Raji (cell line): ENCODE measurements around the gene FOXD4L4.
"Not testable (repeated sequence)": the region's sequence is repeated elsewhere in the genome, so short reads cannot be mapped to it uniquely, and the experiment has no call there.

ENCODE experiments used
- POLR2A ChIP-seq: IDR thresholded peaks from 2 replicates; pipeline ENCODE4 v1.6.1; 2011; ENCODE audit warnings: low read depth, low read length, control low read depth; ENCODE audit not compliant: insufficient read depth

The FOXD4L4 gene

DNA sequence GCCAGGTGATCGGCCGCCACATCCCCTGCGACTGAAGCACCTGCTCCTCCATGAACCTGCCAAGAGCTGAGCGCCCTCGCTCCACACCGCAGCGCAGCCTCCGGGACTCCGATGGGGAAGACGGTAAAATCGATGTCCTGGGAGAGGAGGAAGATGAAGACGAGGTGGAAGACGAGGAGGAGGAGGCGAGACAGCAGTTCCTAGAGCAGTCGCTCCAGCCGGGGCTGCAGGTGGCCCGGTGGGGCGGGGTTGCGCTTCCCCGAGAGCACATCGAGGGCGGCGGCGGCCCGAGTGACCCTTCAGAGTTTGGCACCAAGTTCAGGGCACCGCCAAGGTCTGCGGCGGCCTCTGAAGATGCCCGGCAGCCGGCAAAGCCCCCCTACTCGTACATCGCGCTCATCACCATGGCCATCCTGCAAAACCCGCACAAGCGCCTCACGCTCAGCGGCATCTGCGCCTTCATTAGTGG is at the start of gene FOXD4L4:
TSS of gene FOXD4L4 (plus strand) at position 51 of the 469 bp plus-strand sequence. CDS start at position 51, 0 bp downstream.
- not testable (repeated sequence) for TF ChIP-seq POLR2A
